Mononuclear cell (primary cell): ENCODE measurements around the gene GPC5. TPM values are rescaled to one million over a fixed set of nuclear protein-coding genes. Genes with fewer than 3 reads are reported as not detected.

ENCODE experiments used
- H3K27me3 ChIP-seq: 2 replicates; pipeline ENCODE4 v1.6.0; 2011; ENCODE audit warnings: low read length, control low read depth; ENCODE audit not compliant: insufficient read depth
- H3K4me1 ChIP-seq: 2 replicates; pipeline ENCODE4 v1.5.1; 2011; ENCODE audit warnings: mild to moderate bottlenecking, low read length, control low read depth; ENCODE audit not compliant: insufficient read depth
- H3K4me3 ChIP-seq: 2 replicates; pipeline ENCODE4 v1.5.1; 2011; ENCODE audit warnings: mild to moderate bottlenecking, low read length, moderate library complexity
- H3K9me3 ChIP-seq: 2 replicates; pipeline ENCODE4 v1.5.1; 2011; ENCODE audit warnings: low read depth, mild to moderate bottlenecking, control low read depth, low read length
- total RNA-seq: library from RNA; depleted of rRNA; stranded (reverse); fragments of >200 nt; gene quantifications from one replicate; pipeline ENCODE4 v1.2.3, GENCODE V29; 2012

Gene GPC5
- total RNA-seq, 1 donor, result 0.21 TPM

GRCh38 chr13:91567485-91568207, 169.2 kb downstream of the GPC5 start:
- Histone ChIP-seq H3K27me3 (no peaks in the 10 kb centered on the region), H3K9me3 (peaks cover 4% of the 10 kb centered on the region), H3K4me1 (no peaks in the 10 kb centered on the region), H3K4me3 (no peak overlapping the region)

- no peaks in the 10 kb centered on the region for H3K27me3 ChIP-seq
These were observed 173.3 kb downstream of the GPC5 start for GRCh38 chr13:91571681-91572080.

GRCh38 chr13:91572439-91572838, 174.0 kb downstream of the GPC5 start:
- Histone ChIP-seq H3K27me3 (no peaks in the 10 kb centered on the region), H3K4me3 (no peak overlapping the region), H3K9me3 (no peaks in the 10 kb centered on the region), H3K4me1 (no peaks in the 10 kb centered on the region)

More at GRCh38 chr13:91571681-91572080, 173.3 kb downstream of the GPC5 start:
- Histone ChIP-seq H3K9me3 (no peaks in the 10 kb centered on the region), H3K4me1 (no peaks in the 10 kb centered on the region), H3K4me3 (no peak overlapping the region)

DNA sequence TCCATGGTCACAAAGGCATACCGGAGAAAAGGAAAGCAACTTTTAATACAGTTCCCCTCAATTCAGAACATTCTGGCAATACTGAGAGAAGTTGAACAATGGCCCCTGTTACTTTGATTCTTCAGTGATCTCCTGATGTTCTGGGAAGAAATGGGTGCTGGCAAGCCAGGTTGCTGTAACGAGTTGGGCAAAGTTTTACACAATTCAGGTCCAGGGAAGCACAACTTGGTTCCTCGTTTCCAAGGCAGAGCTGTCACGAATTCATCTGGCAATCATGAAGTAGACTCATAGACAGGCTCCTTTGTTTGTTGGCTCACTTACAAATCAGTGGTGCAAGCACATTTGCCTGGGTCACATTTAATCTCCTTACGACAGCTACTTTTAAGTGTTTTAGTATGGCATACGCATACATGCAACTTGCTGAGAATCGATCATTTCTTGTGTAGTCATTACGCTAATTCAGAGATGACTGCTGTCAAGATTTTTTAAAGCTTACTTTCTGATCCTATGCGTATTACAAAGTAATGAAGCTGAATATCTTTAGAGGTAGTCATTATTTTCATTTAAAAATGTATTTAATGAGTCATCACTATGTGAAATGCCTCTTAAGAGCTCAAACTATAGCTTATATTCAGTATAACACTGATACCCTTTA, 174.7 kb downstream of the GPC5 start:
- Histone ChIP-seq H3K4me1 (no peaks in the 10 kb centered on the region), H3K27me3 (no peaks in the 10 kb centered on the region), H3K4me3 (no peak overlapping the region), H3K9me3 (no peaks in the 10 kb centered on the region)

DNA sequence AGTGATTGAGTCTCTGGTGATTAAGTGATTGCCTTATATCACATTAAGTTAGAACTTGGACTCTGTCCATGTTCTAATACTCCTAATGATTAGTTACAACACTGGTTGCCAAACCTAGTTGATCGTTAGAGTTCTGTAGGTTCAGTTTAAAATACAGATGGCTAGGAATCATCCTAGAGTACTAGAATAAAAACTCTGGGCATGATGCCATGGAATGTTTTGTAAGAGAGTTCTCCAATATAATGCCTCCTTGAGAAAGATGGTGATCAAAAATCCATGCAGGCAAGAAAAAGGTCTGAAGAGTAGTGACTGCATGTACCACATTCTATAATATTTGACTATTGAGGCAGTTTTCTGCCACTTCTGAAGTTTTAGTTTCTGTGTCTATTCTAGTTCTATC, 176.3 kb downstream of the GPC5 start:
- Histone ChIP-seq H3K27me3 (no peaks in the 10 kb centered on the region), H3K9me3 (no peaks in the 10 kb centered on the region), H3K4me3 (no peak overlapping the region), H3K4me1 (no peaks in the 10 kb centered on the region)

DNA sequence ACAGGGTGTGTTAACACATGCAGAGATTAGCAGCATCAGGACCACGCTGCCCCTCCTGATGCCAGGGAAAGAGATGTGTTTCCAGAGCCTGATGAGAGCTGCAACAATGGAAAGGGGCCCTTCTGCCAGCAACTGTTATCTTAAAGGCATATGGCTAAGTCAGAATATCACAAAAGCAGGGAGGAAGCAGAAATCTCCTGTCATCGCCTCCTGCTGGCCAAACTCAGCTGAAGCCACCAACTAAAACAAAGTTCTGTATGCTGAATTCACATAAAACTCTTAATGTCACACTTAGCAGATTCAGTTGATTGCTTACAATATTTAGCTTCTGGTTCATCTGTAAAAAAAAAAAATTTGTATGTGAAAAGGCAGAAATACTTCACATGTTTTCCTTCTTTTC, 178.2 kb downstream of the GPC5 start:
- Histone ChIP-seq H3K4me1 (no peaks in the 10 kb centered on the region), H3K27me3 (no peaks in the 10 kb centered on the region), H3K9me3 (no peaks in the 10 kb centered on the region), H3K4me3 (no peak overlapping the region)

DNA sequence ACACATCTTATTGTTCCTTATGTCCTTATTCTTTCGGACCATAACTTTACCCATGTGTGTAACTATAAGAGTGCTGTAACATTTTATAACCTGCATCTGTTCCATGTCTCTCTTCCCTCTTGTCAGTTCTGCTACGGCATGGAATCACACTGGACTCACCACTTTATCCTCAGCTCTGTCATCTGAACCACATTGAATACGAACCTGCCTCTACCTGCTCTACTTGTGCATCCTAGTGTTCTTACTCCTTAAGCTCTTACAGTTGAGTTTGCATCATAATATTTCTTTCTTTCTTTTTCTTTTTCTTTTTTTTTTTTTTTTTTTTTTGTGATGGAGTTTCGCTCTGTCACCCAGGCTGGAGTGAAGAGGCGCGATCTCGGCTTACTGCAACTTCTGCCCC, 180.9 kb downstream of the GPC5 start:
- Histone ChIP-seq H3K27me3 (no peaks in the 10 kb centered on the region), H3K4me1 (no peaks in the 10 kb centered on the region), H3K4me3 (no peak overlapping the region), H3K9me3 (no peaks in the 10 kb centered on the region)

DNA sequence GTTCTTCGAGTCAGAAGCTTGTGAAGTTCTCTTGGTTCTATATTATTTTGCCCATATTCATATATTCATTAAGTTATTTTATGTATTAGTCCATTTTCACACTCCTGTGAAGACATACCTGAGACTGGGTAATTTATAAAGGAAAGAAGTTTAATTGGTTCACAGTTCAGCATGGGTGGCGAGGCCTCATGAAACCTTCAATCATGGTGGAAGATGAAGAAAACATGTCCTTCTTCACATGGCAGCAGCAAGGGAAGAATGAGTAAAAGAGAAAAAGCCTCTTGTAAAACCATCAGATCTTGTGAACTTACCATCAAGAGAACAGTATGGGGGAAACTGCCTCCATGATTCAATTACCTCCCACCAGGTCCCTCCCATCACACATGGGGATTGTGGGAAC, 182.3 kb downstream of the GPC5 start:
- no peaks in the 10 kb centered on the region for H3K9me3 ChIP-seq
- no peaks in the 10 kb centered on the region for H3K4me1 ChIP-seq
- H3K4me3 ChIP-seq, result no peak overlapping the region
- no peaks in the 10 kb centered on the region for H3K27me3 ChIP-seq

DNA sequence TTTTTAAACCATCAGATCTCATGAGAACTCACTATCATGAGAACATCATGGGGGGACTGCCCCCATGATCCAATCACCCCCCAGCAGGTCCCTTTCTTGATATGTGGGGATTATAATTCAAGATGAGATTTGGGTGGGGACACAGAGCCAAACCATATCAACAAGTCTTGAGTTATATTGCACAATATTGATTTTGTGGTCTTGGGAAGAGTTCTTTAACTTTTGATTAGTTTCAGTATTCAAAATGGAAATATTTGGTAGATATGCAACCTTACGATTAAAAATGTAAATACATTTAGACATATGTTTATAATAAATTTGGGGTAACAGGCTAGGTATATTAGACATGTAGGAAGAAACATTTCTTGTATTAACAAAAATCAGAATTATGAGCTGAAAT, 188.2 kb downstream of the GPC5 start:
- no peaks in the 10 kb centered on the region for H3K4me1 ChIP-seq
- no peaks in the 10 kb centered on the region for H3K27me3 ChIP-seq
- H3K9me3 ChIP-seq, result no peaks in the 10 kb centered on the region
- no peak overlapping the region for H3K4me3 ChIP-seq

GRCh38 chr13:91588541-91588940, 190.1 kb downstream of the GPC5 start:
- Histone ChIP-seq H3K4me3 (no peak overlapping the region), H3K4me1 (no peaks in the 10 kb centered on the region), H3K27me3 (no peaks in the 10 kb centered on the region), H3K9me3 (no peaks in the 10 kb centered on the region)

DNA sequence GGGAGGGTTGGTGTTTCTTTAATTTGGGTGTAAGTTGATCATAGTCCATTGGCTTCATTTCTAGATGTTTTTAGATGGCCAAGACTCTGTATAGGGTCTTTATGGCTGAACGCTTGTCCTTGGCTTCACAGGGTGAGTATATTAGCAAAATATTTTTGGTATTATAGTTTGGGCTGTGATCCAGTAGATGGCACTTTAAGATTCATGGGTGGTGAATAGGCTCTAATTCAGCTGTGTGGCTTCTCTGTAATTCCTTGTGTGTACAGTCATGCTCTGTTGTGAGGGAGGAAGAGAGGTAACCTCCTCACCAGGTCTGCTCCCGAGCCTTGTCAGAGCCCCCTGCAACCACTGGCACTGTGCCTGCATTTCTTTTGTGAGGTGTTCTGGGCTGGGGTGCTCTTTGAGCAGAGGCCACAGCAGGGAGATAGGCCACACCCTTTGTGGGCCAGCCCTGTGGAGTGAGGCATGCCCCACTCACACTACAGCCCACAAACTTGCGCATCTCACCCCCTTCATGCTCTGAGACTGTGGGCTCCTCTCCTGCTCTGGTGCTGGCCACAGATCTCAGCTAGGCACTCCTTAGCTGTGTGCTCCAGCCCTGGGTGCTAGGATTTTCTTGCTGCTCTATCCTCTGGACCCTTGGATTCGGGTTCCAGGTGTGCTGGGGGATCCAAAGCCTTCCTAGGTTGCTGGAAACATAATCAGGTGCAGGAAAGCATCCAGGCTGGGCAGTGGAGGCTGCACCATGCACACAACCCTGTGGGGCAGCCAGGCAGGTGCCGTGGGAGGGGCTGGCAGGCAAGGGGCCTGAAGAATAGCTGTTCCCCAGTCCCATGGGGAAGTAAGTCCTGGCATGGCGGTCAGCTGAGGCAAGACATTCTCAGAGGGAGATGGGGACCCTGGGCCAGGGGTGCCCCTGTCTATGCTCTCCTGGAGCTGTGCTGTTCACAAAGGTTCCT, 193.9 kb downstream of the GPC5 start:
- Histone ChIP-seq H3K27me3 (no peaks in the 10 kb centered on the region), H3K9me3 (no peaks in the 10 kb centered on the region), H3K4me1 (no peaks in the 10 kb centered on the region), H3K4me3 (no peak overlapping the region)

DNA sequence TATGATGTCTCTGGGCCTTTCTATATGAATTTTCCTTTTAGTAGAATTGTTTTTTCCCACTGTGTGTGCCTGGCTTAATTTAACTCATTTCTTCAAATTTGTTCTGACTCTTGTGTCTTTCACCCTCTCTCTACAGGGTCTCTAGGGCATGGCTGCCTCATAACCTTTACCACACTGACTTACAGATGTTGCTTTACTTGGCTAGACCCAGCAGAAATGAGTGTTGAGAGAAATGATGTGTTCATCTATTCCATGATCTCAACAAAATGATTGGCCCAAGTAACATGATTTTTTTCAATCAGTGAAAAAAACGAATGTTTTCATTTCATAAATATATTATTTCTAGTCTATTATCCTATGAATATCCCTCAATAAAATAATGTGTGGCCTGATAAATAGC, 195.0 kb downstream of the GPC5 start:
- Histone ChIP-seq H3K9me3 (no peaks in the 10 kb centered on the region), H3K4me3 (no peak overlapping the region), H3K4me1 (no peaks in the 10 kb centered on the region), H3K27me3 (no peaks in the 10 kb centered on the region)

- no peaks in the 10 kb centered on the region for H3K4me1 ChIP-seq
- no peak overlapping the region for H3K4me3 ChIP-seq
These were observed 195.6 kb downstream of the GPC5 start for GRCh38 chr13:91594061-91594460.

DNA sequence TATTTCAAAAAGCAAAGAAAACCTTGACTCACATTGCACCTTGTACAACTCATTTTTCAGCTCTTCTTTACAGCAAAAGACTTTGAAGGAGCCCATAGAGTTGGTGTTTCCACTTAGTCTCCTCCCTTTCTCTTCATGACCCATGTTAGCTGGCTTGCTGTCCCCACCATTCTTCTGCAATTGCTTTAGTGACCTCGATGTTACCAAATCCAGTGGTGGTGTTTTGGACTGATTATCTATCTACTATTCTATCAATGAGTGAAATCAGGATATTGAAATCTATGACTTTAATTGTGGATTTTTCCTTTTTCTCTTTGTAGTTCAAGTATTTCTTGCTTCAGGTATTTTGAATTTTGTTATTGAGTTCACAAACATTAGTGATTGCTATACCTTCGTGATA, 197.3 kb downstream of the GPC5 start:
- Histone ChIP-seq H3K4me3 (no peak overlapping the region), H3K27me3 (no peaks in the 10 kb centered on the region), H3K4me1 (no peaks in the 10 kb centered on the region), H3K9me3 (no peaks in the 10 kb centered on the region)

More at GRCh38 chr13:91594061-91594460, 195.6 kb downstream of the GPC5 start:
- Histone ChIP-seq H3K27me3 (no peaks in the 10 kb centered on the region), H3K9me3 (no peaks in the 10 kb centered on the region)

DNA sequence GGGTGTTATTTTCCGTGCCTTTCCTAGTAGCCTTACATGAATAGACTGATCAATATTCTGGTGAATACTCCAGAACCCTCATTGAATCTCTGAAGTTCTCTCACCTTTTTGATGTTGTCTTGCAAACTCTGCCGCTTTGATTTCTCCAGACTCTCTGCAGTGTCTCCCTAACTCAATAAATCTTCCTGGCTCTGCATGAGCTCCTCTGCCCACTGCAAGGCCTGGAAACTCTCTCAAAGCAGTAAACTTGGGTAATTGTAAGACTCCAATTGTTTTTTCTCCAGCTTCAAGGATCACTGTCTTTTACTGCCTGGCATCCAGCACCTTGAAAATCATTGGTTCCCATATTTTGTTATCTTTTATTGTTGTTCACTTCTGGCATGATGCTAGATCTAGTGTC, 198.4 kb downstream of the GPC5 start:
- Histone ChIP-seq H3K4me1 (no peaks in the 10 kb centered on the region), H3K9me3 (no peaks in the 10 kb centered on the region), H3K4me3 (no peak overlapping the region), H3K27me3 (no peaks in the 10 kb centered on the region)
